Activated CD8-positive, alpha-beta T cell treated with anti-CD3 and anti-CD28 coated beads for 36 hours (primary cell): Measurements from ENCODE around the gene SEMA4D. TPM values are rescaled to one million over a fixed set of nuclear protein-coding genes. Genes with fewer than 3 reads are reported as not detected.

Experiments
- ATAC-seq: fragments of 200-7000 bp; cut with Tn5 transposase; one replicate; pipeline ENCODE4 v1.10.0; 2021; ENCODE audit warnings: mild to moderate bottlenecking, moderate library complexity
- CTCF ChIA-PET: fragments of 350-600 bp; sonication (Branson Sonifier 250); formaldehyde crosslinking; loops from one replicate; lab custom pipeline; 2021; ENCODE audit warnings: antibody characterized with exemption; lab: Charles Lee
- POLR2A ChIA-PET: fragments of 350-600 bp; sonication (Branson Sonifier 250); formaldehyde crosslinking; loops from one replicate; lab custom pipeline; 2021; ENCODE audit warnings: antibody characterized with exemption; lab: Charles Lee
- DNase-seq: peaks from one replicate; pipeline ENCODE4 v3.0.0-alpha.2; 2020
- H3K27ac Mint-ChIP-seq: one replicate; pipeline ENCODE4 v1.8.0; 2021; ENCODE audit warnings: mild to moderate bottlenecking, mixed read lengths
- H3K27me3 Mint-ChIP-seq: one replicate; pipeline ENCODE4 v1.8.0; 2021; ENCODE audit warnings: mixed read lengths
- H3K36me3 Mint-ChIP-seq: one replicate; pipeline ENCODE4 v1.8.0; 2021; ENCODE audit warnings: low read depth, mixed read lengths
- H3K4me1 Mint-ChIP-seq: one replicate; pipeline ENCODE4 v1.8.0; 2021; ENCODE audit warnings: low read depth, mixed read lengths
- H3K4me3 Mint-ChIP-seq: one replicate; pipeline ENCODE4 v1.8.0; 2021; ENCODE audit warnings: mild to moderate bottlenecking, moderate library complexity, mixed read lengths
- H3K9me3 Mint-ChIP-seq: one replicate; pipeline ENCODE4 v1.8.0; 2021; ENCODE audit warnings: mixed read lengths
- intact Hi-C: fragments of 100-400 bp; cut with micrococcal nuclease; formaldehyde crosslinking; loops from one replicate; pipeline ENCODE4 v1.10.0; 2022
- total RNA-seq, 2 experiments: library from RNA; stranded (reverse); gene quantifications; one replicate each; pipeline ENCODE4 v1.2.3, GENCODE V29; 2021
- TF ChIP-seq, protein P1 (sequence below): fragments of 200-600 bp; IDR thresholded peaks from one replicate; pipeline ENCODE4 v1.8.0; 2022; ENCODE audit warnings: antibody characterized with exemption, mild to moderate bottlenecking

The SEMA4D gene
- total RNA-seq, 2 experiments from 2014 or later = 290 to 317 TPM

- peaks cover 86% of the 10 kb centered on the region for H3K36me3 Mint-ChIP-seq
- ChIA-PET CTCF (interaction anchor here (1.6 kb wide), 1 partner anchor 84 kb away, joined by 8 read pairs; no protein-coding TSS in a partner anchor), POLR2A (interaction anchor here (0.8 to 2.6 kb wide), 11 partner anchors 12 to 83 kb away, joined by 3 to 32 read pairs (median 4); no protein-coding TSS in a partner anchor)
These were observed 32.9 kb downstream of the SEMA4D start for GRCh38 chr9:89465001-89465451.

DNA sequence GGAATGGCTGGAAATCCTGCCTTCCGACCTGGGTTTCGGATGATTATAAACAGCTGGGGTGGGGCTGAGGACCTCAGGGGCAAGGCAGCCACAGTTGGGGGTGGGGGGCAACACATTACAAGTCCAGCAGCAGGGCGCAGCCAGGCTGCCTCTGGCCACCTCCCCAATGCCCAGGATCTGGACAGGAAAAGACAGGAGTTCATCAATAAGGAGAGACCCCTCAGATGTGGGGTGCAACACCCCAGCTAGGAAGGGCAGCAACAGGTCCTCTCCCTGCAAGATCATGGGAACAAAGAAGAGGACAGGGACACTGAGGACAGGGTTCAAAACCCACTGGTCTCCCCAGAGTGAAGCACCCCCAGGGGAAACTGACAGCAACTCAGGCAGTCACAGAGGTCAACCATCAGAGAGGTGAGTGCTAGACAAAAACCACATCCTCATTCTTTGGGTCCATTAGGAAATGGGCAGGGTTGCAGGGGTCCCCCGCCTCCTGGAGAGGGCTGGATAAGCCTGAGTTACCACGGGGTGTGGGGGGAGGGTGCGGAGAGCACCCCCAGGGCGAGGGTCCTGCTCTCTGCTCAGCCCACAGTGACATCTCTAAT is 33.5 kb downstream of the SEMA4D start:
- DNase-seq (no peak), ATAC-seq (peak; percentile 4)
- H3K4me1 Mint-ChIP-seq = peaks cover 93% of the 10 kb centered on the region
- intact Hi-C loops = loop anchor here (2.0 kb wide), 1 partner anchor 14 kb away; no protein-coding TSS in a partner anchor
- H3K27ac Mint-ChIP-seq = peak overlapping the region; percentile 95
- H3K36me3 Mint-ChIP-seq = peaks cover 84% of the 10 kb centered on the region
- H3K27me3 Mint-ChIP-seq = no peaks in the 10 kb centered on the region
- peak overlapping the region; percentile 68 for H3K4me3 Mint-ChIP-seq
- CTCF ChIA-PET = interaction anchor here (1.6 kb wide), 1 partner anchor 84 kb away, joined by 8 read pairs; no protein-coding TSS in a partner anchor
- POLR2A ChIA-PET = interaction anchor here (0.7 to 2.6 kb wide), 8 partner anchors 12 to 84 kb away, joined by 3 to 32 read pairs (median 4); no protein-coding TSS in a partner anchor
- TF ChIP-seq, protein P1, sequence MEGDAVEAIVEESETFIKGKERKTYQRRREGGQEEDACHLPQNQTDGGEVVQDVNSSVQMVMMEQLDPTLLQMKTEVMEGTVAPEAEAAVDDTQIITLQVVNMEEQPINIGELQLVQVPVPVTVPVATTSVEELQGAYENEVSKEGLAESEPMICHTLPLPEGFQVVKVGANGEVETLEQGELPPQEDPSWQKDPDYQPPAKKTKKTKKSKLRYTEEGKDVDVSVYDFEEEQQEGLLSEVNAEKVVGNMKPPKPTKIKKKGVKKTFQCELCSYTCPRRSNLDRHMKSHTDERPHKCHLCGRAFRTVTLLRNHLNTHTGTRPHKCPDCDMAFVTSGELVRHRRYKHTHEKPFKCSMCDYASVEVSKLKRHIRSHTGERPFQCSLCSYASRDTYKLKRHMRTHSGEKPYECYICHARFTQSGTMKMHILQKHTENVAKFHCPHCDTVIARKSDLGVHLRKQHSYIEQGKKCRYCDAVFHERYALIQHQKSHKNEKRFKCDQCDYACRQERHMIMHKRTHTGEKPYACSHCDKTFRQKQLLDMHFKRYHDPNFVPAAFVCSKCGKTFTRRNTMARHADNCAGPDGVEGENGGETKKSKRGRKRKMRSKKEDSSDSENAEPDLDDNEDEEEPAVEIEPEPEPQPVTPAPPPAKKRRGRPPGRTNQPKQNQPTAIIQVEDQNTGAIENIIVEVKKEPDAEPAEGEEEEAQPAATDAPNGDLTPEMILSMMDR = no peak
- no peaks in the 10 kb centered on the region for H3K9me3 Mint-ChIP-seq

More at GRCh38 chr9:89465001-89465451, 32.9 kb downstream of the SEMA4D start:
- Mint-ChIP-seq H3K27ac (peak overlapping the region; percentile 95), H3K4me3 (peak overlapping the region; percentile 68), H3K4me1 (peaks cover 93% of the 10 kb centered on the region), H3K27me3 (no peaks in the 10 kb centered on the region), H3K9me3 (no peaks in the 10 kb centered on the region)
- TF ChIP-seq, protein P1 = no peak
- no peak for DNase-seq
- no peak for ATAC-seq
- intact Hi-C loops = loop anchor here (2.0 to 5.0 kb wide), 2 partner anchors 14 to 43 kb away; no protein-coding TSS in a partner anchor

- H3K27me3 Mint-ChIP-seq = no peaks in the 10 kb centered on the region
- H3K9me3 Mint-ChIP-seq = no peaks in the 10 kb centered on the region
- intact Hi-C loops = no loop called here
- TF ChIP-seq, protein P1 = no peak
- CTCF ChIA-PET = interaction anchor here (0.7 to 2.6 kb wide), 8 partner anchors 14 to 86 kb away, joined by 3 to 9 read pairs (median 4); no protein-coding TSS in a partner anchor
- peaks cover 93% of the 10 kb centered on the region for H3K4me1 Mint-ChIP-seq
- H3K4me3 Mint-ChIP-seq = peak overlapping the region; percentile 40
- H3K36me3 Mint-ChIP-seq = peaks cover 82% of the 10 kb centered on the region
- POLR2A ChIA-PET = interaction anchor here (0.7 to 4.1 kb wide), 13 partner anchors 11 to 58 kb away, joined by 3 to 26 read pairs (median 4); no protein-coding TSS in a partner anchor
- ATAC-seq (no peak), DNase-seq (no peak)
- H3K27ac Mint-ChIP-seq = peak overlapping the region; percentile 95
These were observed 34.9 kb downstream of the SEMA4D start for GRCh38 chr9:89462817-89463683.

- Mint-ChIP-seq H3K4me1 (peaks cover 94% of the 10 kb centered on the region), H3K4me3 (peak overlapping the region; percentile 40), H3K9me3 (no peaks in the 10 kb centered on the region), H3K27me3 (no peaks in the 10 kb centered on the region), H3K36me3 (peaks cover 86% of the 10 kb centered on the region), H3K27ac (peak overlapping the region; percentile 95)
- intact Hi-C loops = no loop called here
- POLR2A ChIA-PET = interaction anchor here (0.8 to 4.1 kb wide), 12 partner anchors 12 to 59 kb away, joined by 3 to 26 read pairs (median 6); no protein-coding TSS in a partner anchor
- TF ChIP-seq, protein P1 = no peak
- DNase-seq = no peak
- no peak for ATAC-seq
- CTCF ChIA-PET = interaction anchor here (1.2 to 2.6 kb wide), 5 partner anchors 14 to 86 kb away, joined by 3 to 9 read pairs (median 4); no protein-coding TSS in a partner anchor
These were observed 35.7 kb downstream of the SEMA4D start for GRCh38 chr9:89462199-89462598.
